ENCODE results near the gene OLA1. TPM values are rescaled to one million over a fixed set of nuclear protein-coding genes. Genes with fewer than 3 reads are reported as not detected.

Gene OLA1
- total and polyA plus RNA-seq, 2 donors (not counting 1 experiment from before 2014, with no cell fraction given): 13.9 to 47.7 TPM

GRCh38 chr2:174161490-174161889, 86.8 kb downstream of the OLA1 start:
- TF ChIP-seq EZH2 (IDR thresholded peaks at IDR 0.05; ENCODE audit: borderline replicate concordance, insufficient read depth, low read depth, low read length, poor library complexity, severe bottlenecking): no peak
- TF ChIP-seq, protein P1, sequence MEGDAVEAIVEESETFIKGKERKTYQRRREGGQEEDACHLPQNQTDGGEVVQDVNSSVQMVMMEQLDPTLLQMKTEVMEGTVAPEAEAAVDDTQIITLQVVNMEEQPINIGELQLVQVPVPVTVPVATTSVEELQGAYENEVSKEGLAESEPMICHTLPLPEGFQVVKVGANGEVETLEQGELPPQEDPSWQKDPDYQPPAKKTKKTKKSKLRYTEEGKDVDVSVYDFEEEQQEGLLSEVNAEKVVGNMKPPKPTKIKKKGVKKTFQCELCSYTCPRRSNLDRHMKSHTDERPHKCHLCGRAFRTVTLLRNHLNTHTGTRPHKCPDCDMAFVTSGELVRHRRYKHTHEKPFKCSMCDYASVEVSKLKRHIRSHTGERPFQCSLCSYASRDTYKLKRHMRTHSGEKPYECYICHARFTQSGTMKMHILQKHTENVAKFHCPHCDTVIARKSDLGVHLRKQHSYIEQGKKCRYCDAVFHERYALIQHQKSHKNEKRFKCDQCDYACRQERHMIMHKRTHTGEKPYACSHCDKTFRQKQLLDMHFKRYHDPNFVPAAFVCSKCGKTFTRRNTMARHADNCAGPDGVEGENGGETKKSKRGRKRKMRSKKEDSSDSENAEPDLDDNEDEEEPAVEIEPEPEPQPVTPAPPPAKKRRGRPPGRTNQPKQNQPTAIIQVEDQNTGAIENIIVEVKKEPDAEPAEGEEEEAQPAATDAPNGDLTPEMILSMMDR (IDR thresholded peaks at IDR 0.05): no peak
- Histone ChIP-seq H3K27me3 (replicated peaks in 1 of 4; ENCODE audit: control extremely low read depth in 1 of 4, control insufficient read depth in 3 of 4, insufficient read depth in 4 of 4, low read length in 3 of 4) (no peaks in the 10 kb centered on the region), H3K27ac (ENCODE audit: low read length in 2 of 2) (no peak overlapping the region), H3K4me3 (ENCODE audit: control extremely low read depth in 1 of 5, extremely low read depth in 1 of 5, insufficient read depth in 1 of 5, low read depth in 2 of 5, low read length in 4 of 5) (no peak overlapping the region), H3K9me3 (ENCODE audit: control extremely low read depth in 1 of 3, control insufficient read depth in 2 of 3, insufficient read depth in 1 of 3, low read length in 2 of 3) (peaks cover 0 to 1% (median 1%) of the 10 kb centered on the region in 3 donors), H3K4me1 (ENCODE audit: control insufficient read depth in 2 of 2, insufficient read depth in 2 of 2, low read length in 2 of 2) (no peaks in the 10 kb centered on the region), H3K4me2 (replicated peaks; ENCODE audit: low read depth, low read length, poor library complexity, severe bottlenecking) (no peak overlapping the region), H2AFZ (ENCODE audit: insufficient read depth, low read depth, low read length, poor library complexity, severe bottlenecking) (no peak overlapping the region), H4K20me1 (ENCODE audit: control insufficient read depth, insufficient read depth, low read length, poor library complexity, severe bottlenecking) (no peaks in the 10 kb centered on the region), H3K79me2 (ENCODE audit: control insufficient read depth, insufficient read depth, low read length) (peaks cover 3% of the 10 kb centered on the region), H3K36me3 (replicated peaks in 1 of 2; ENCODE audit: control extremely low read depth in 1 of 2, control insufficient read depth in 1 of 2, extremely low read depth in 1 of 2, insufficient read depth in 2 of 2, low read length in 1 of 2) (no peaks in the 10 kb centered on the region), H3K9ac (ENCODE audit: low read length) (no peak overlapping the region)
- peaks cover 4% of the 10 kb centered on the region for H3K9me3 Mint-ChIP-seq (ENCODE audit: insufficient read depth)
- H3K4me3 Mint-ChIP-seq: no peak overlapping the region
- no peak for ATAC-seq (ENCODE audit: low read depth)
- intact Hi-C loops (cut with micrococcal nuclease): no loop called here
- H3K27me3 Mint-ChIP-seq: no peaks in the 10 kb centered on the region
- WGBS (ENCODE audit: insufficient coverage): 92% methylated on average over 2 of the region's 3 CpGs
- H3K27ac Mint-ChIP-seq: no peak overlapping the region
- DNase-seq: no peak
- CTCF ChIA-PET: interaction anchor here (0.6 kb wide), 1 partner anchor 609 kb away, joined by 3 read pairs; no protein-coding TSS in a partner anchor
- POLR2A ChIA-PET: no interaction called here
- no peaks in the 10 kb centered on the region for H3K4me1 Mint-ChIP-seq

DNA sequence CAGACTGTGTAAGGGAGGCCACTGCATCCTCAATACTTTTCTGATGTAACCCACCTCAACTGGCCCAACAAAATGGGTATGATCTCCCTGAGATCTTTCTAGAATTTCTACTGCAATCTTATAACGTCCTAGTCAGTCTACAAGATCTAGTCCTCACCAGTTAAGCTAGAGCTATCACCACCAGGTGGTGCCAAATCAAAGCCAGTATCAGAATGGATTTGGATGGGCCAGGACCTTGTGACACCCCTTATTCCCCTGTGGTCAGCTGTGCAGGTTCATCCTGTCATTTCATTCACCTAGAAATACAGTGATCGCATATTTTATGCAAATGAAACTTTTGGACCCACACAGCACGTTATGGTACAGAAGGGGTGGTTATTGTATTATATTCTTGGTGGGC, 90.3 kb downstream of the OLA1 start:
- DNase-seq (peak; percentile 22), ATAC-seq (ENCODE audit: low read depth) (no peak)
- 70% methylated on average over 1 of the region's 3 CpGs for WGBS (ENCODE audit: insufficient coverage)
- no peaks in the 10 kb centered on the region for H3K27me3 Mint-ChIP-seq
- H3K79me2 ChIP-seq (ENCODE audit: control insufficient read depth, insufficient read depth, low read length): peaks cover 3% of the 10 kb centered on the region
- H3K4me2 ChIP-seq (replicated peaks; ENCODE audit: low read depth, low read length, poor library complexity, severe bottlenecking): no peak overlapping the region
- no peaks in the 10 kb centered on the region for H3K4me1 Mint-ChIP-seq
- ChIA-PET CTCF (interaction anchor here (2.1 kb wide), 1 partner anchor 183 kb away, joined by 12 read pairs; no protein-coding TSS in a partner anchor), POLR2A (no interaction called here)
- no peak overlapping the region for H2AFZ ChIP-seq (ENCODE audit: insufficient read depth, low read depth, low read length, poor library complexity, severe bottlenecking)
- no peak overlapping the region for H3K4me3 Mint-ChIP-seq
- no peaks in the 10 kb centered on the region for H3K4me1 ChIP-seq (ENCODE audit: control insufficient read depth in 2 of 2, insufficient read depth in 2 of 2, low read length in 2 of 2)
- no peaks in the 10 kb centered on the region for H3K36me3 ChIP-seq (replicated peaks in 1 of 2; ENCODE audit: control extremely low read depth in 1 of 2, control insufficient read depth in 1 of 2, extremely low read depth in 1 of 2, insufficient read depth in 2 of 2, low read length in 1 of 2)
- no peak overlapping the region for H3K9ac ChIP-seq (ENCODE audit: low read length)
- no peaks in the 10 kb centered on the region for H3K9me3 ChIP-seq (ENCODE audit: control extremely low read depth in 1 of 3, control insufficient read depth in 2 of 3, insufficient read depth in 1 of 3, low read length in 2 of 3)
- no peak overlapping the region for H3K27ac ChIP-seq (ENCODE audit: low read length in 2 of 2)
- H3K27ac Mint-ChIP-seq: no peak overlapping the region
- H3K27me3 ChIP-seq (replicated peaks in 1 of 4; ENCODE audit: control extremely low read depth in 1 of 4, control insufficient read depth in 3 of 4, insufficient read depth in 4 of 4, low read length in 3 of 4): no peaks in the 10 kb centered on the region
- no peaks in the 10 kb centered on the region for H4K20me1 ChIP-seq (ENCODE audit: control insufficient read depth, insufficient read depth, low read length, poor library complexity, severe bottlenecking)
- TF ChIP-seq EZH2 (IDR thresholded peaks at IDR 0.05; ENCODE audit: borderline replicate concordance, insufficient read depth, low read depth, low read length, poor library complexity, severe bottlenecking): no peak
- TF ChIP-seq, protein P1 (IDR thresholded peaks at IDR 0.05): peak; percentile 36
- H3K4me3 ChIP-seq (ENCODE audit: control extremely low read depth in 1 of 5, extremely low read depth in 1 of 5, insufficient read depth in 1 of 5, low read depth in 2 of 5, low read length in 4 of 5): no peak overlapping the region
- H3K9me3 Mint-ChIP-seq (ENCODE audit: insufficient read depth): peaks cover under 1% of the 10 kb centered on the region
- intact Hi-C loops (cut with micrococcal nuclease): loop anchor here (1.0 kb wide), 1 partner anchor 183 kb away; no protein-coding TSS in a partner anchor

Measured in B cell (primary cell).